HFF-Myc (cell line): ENCODE measurements around the gene HEPACAM2.
A peak's percentile ranks its signal among the peaks of the same experiment; 100 is the strongest.

Source experiments
- DNase-seq: peaks from one replicate; pipeline ENCODE4 v3.0.0-alpha.2; 2011; ENCODE audit warnings: low read depth; ENCODE audit errors: extremely low read depth
- H3K4me3 ChIP-seq: replicated peaks from 2 replicates; pipeline ENCODE4 v1.5.1; 2011; ENCODE audit warnings: low read depth, mild to moderate bottlenecking, control low read depth, low read length
- CTCF ChIP-seq: IDR thresholded peaks from 2 replicates; pipeline ENCODE4 v1.5.1; 2012; ENCODE audit warnings: mild to moderate bottlenecking, low read depth, low read length, control low read depth; ENCODE audit errors: missing control alignments

The HEPACAM2 gene

DNA sequence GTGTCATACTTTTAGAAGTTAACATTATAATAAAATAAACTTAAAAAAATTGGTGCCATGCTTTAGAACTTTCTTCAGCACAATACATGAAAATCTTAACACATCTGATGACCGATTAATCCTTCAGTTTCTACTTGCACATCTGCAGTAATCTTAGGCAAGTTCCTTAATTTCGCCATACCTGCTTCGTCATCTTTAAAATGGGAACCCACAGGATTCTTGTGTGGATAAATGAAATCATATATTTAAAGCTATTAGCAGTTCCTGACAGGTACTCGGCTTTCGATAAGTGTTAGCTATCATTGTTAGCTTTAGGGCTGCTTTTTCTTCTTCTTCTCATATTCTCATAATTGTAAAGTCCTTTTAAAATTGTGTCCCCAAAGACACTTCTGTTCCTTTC lies 5.0 kb upstream of the HEPACAM2 start:
- peak overlapping the region; percentile 91 for H3K4me3 ChIP-seq
- no peak for TF ChIP-seq CTCF
- DNase-seq: no peak

DNA sequence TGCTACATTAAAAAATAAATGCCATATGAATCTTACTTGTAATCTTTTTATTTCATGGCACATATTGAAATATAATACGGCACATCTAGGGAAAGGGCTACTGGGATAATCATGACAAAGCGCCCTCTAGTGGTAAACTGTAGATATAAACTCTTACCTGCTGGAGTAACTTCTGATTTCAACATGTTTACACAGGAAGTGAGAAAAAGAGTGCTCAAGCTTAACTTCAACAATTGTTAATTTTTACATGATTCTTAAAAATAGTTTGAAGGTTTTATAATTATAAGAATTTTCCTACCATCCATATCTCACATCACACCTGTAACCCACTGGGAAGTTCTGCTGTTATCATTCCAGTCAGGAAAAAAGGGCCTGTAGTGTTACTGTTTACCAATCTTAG lies 2.0 kb upstream of the HEPACAM2 start:
- peak; percentile 58 for TF ChIP-seq CTCF
- peak; percentile 52 for DNase-seq

GRCh38 chr7:93219868-93220267 lies 6.4 kb downstream of the HEPACAM2 start:
- no peak overlapping the region for H3K4me3 ChIP-seq
- no peak for DNase-seq
- TF ChIP-seq CTCF: no peak

More for the DNA sequence above, 2.0 kb upstream of the HEPACAM2 start:
- no peak overlapping the region for H3K4me3 ChIP-seq

DNA sequence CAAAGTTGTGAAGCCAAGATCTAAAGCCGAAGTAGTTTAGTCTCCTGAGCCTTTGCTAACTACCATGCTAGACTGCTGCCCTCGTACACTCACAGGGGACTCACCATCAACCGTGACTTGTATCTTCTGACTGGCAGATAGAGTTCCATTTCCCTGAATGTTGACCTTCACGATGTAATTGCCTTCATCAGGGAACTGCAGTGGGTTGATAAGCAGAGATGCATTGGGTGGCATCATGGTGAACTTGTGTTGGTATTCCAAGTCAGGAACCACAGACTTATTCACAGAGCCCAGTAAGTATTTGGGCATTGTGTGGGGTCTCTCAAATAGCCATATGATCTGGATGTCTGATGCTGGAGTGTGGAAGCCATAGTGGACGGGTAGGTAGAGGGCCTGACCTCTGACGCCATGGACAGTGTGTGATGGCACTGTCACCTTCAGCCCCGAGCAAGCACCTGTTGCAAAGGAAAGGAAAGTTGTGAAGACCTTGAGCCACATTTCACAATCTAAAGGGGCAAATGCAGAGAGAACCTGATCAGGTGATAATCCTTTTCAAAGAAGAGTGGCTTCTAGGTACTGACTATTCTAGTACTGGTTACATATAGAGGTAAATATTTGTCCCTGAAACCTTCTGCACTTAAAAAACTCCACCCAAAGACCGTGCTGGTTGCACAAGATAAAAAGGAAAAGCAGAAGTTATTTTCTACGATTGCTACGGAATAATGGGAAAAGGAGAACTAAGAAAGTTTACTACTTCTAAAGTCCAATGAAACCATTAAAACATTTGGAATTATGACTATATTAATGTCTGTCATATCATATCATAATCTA lies 7.1 kb downstream of the HEPACAM2 start:
- TF ChIP-seq CTCF: no peak
- DNase-seq: no peak
- H3K4me3 ChIP-seq: no peak overlapping the region

- no peak for TF ChIP-seq CTCF
- DNase-seq: no peak
- no peak overlapping the region for H3K4me3 ChIP-seq
Observed at GRCh38 chr7:93212881-93213280, 13.4 kb downstream of the HEPACAM2 start.

DNA sequence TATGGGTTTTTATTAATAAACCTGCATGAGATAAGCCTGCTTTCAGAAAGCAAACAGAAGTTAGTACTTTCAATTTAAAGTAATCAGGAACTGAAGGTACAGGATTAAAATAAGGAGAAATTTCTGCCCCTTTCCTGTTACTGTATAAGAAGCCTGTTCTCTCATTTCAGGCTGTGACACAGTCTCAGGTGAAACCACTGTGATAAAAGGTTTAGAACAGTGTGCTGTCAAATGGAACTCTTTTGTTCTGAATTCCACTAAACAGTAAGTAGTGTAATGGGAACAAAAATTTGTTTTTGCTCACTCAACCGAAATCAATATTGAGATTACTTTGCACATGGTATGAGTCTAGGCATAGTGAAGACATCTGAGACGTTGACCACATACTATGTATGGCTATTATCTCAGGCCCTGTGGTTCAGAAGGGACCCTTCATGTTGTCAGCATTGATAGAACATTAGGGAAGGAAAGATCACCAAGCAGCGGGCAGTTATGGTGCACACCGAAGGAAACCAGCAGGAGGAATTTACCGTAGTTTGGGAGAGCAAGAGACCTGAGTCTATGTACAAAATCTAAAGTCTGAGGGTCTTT lies 14.9 kb downstream of the HEPACAM2 start:
- no peak for DNase-seq
- H3K4me3 ChIP-seq: no peak overlapping the region
- no peak for TF ChIP-seq CTCF
